GM19239 (cell line): ENCODE results near the gene NTHL1.
"Not testable (repeated sequence)": the region's sequence is repeated elsewhere in the genome, so short reads cannot be mapped to it uniquely, and the experiment has no call there.

Experiments used
- DNase-seq: peaks from one replicate; pipeline ENCODE4 v3.0.0; 2011; ENCODE audit warnings: low spot score; ENCODE audit not compliant: insufficient read length
- FAIRE-seq: peaks from 2 replicates; lab custom pipeline; 2011; peaks lifted over from hg19 to GRCh38; lab: Jason Lieb, UNC

Gene NTHL1

DNA sequence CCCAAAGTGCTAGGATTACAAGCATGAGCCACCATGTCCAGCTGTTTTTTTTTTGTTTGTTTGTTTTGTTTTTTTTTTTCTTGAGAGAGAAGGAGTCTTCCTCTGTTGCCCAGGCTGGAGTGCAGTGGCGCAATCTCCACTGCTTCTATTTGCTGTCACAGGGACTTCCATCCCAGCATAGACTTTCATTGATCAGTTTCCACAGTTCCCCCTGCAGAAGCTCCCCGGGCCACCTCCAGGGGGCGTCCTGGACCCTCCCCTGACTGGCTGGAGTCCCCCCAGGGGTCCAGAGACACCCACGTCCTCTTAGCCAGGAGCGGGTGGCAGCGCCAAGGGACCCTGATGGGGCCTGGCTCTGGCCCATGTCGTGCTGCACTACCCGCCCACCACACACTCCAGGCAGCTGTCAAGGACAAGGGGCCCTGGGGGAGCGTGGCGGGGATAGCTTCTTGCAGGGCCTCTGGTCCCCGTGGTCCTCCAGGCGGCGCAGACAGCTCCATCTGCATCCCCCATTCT lies 31.2 kb downstream of the NTHL1 start:
- FAIRE-seq = no peak
- DNase-seq = no peak

DNA sequence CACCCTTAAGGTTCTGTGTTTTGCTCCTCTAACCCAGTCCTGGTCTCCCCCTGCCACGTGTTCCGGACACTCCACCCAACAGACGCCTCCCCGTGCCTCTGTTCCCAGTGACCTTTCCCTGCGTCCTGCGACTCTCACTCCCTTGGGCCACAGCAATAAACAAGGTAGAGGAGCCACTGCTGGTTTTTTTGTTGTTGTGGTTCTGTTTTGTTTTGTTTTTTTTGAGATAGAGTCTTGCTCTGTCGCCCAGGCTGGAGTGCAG lies 31.8 kb downstream of the NTHL1 start:
- FAIRE-seq (no peak), DNase-seq (no peak)

DNA sequence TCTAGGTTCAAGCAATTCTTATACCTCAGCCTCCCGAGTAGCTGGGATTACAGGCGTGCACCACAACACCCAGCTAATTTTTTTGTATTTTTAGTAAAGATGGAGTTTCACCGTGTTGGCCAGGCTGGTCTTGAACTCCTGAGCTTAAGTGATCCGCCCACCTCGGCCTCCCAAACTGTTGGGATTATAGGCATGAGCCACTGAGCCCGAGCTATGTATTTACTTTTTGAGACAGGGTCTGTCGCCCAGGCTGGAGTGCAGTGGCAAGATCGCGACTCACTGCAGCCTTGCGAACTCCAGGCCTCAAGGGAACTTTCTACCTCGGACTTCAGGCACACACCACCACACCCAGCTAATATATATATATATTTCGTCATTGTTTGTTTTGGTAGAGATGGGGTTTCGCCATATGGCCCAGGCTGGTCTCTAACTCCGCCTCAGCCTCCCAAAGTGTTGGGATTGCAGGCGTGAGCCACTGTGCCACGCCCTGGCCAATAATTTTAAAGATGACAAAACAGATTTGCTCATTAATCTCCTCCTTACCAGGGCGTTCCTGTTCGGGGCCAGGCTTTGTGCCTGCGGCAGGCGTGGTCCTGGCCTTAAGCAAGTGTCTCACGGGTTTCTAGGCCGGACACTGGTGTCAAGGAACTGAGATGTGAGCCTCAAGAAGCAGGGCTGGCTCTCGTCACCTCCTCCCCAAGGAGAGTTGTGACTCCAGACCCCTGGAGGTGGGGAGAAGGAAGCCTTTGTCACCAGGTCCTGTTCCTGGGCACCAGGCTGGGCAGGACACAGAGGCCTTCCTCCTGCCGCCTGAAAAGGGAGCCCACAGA lies 32.3 kb downstream of the NTHL1 start:
- FAIRE-seq (no peak), DNase-seq (no peak)

DNA sequence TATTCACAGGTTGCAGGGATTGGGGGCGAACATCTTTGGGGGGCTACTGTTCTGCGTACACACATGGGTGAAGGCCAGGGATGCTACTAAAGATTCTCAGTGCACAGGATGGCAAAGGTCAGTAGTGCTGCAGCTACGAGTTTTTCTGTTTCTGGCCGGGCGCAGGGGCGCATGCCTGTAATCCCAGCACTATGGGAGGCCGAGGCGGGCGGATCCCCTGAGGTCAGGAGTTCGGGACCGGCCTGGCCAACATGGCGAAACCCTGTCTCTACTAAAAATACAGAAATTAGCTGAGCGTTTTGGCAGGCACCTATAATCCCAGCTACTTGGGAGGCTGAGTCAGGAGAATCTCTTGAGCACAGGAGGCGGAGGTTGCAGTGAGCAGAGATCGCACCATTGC lies 34.1 kb downstream of the NTHL1 start:
- no peak for FAIRE-seq
- DNase-seq = no peak

DNA sequence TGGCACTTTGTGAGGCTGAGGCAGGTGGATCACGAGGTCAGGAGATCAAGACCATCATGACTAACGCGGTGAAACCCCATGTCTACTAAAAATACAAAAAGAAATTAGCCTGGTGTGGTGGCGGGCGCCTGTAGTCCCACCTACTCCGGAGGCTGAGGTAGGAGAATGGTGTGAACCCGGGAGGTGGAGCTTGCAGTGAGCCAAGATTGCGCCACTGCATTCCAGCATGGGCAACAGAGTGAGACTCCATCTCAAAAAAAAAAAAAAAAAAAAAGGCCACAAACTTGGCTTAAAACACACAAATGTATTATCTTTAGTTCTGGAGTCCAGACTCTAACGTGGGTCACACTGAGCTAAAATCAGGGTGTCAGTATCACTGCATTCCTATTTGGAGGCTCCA lies 35.9 kb downstream of the NTHL1 start:
- FAIRE-seq, DNase-seq: not testable (repeated sequence)

DNA sequence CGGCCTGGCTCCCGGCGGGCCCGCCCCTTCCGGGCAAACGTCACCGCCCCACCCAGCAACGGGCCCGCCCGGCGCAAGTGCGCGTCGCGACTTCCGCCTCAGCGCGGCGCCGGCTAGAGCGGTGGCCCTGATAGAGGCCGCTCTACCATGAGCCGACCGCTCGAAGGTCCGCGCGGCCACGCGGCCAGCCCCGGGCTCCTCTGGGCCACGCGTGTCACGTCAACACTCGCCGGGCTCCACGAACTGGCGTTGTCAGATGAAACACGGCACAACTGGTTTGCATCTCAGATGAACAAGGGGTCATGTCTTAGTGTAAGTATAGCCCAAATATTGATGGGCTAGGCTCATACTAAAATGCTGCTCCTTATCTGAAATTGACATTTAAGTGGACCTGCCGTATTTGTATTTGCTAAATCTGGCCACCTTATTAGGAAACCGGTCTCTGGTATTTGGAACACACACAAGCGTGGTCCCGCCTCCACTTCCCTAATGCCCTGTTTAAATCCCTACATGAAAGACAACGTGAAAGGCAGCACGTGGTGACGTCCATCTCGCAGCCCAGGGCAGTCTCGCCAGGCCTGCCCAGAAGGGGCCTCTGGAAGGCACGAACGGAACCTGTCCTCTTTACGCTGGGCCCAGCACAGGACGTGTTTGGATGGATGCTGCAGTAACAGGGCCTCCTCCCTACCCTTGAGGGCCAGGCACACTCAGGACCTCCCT lies 37.7 kb downstream of the NTHL1 start, which contains the start of gene ZNF598:
ZNF598 (minus strand) TSS at position 31 of the 720 bp plus-strand sequence.
- DNase-seq (peak; percentile 96), FAIRE-seq (peak; percentile 82)

DNA sequence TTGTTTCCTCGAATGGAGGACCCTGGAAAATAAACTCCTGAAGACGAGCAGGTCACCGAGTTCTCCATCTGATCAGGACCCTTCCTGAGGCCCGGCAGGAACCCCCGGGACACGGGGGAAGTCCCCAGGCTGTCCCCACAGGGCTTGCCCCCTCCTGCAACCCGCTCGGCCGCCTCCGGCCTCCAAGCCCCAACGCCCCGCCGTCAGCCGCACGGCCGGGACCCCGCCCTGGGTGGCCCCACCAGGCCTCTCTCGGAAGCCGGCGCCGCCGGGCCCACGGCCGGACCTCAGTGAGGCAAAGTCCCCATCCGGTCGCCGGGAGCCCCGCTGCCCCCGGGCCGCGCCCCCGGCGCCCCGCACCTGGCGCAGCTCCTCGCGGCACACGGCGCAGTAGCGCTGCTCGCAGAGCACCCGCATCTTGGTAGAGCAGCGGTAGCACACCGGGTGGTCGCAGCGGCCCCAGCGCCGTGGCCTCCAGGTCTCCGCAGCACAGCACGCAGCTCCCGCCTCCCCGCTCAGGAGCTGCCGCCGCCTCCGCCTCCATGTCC lies 38.4 kb downstream of the NTHL1 start:
- FAIRE-seq = no peak
- DNase-seq = no peak

DNA sequence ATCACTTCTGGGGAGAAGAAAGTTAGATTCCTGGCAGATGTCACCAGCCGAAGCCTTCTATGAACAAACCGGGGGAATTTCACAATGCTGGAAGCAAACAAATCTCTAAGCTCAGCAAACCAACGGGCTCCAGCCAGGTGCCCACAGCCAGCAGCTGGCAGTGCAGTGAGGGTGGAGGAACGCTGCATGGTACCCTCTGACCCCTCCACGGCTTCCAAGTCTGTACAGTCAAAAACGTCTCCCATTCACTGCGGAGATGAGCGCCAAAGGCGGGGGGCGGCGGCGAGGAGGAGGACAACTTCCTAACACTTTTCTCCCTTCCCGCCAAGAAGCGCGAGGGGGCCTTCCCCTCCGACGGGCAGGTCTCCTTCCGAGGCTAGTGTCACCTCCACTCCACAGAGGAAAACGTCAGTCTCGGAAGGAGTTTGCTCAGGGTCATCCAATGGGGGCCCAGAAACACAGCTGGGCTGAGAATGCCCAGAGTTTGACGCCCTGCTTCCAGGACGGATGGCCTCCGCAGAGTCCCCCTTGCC lies 38.9 kb downstream of the NTHL1 start:
- DNase-seq (no peak), FAIRE-seq (no peak)

DNA sequence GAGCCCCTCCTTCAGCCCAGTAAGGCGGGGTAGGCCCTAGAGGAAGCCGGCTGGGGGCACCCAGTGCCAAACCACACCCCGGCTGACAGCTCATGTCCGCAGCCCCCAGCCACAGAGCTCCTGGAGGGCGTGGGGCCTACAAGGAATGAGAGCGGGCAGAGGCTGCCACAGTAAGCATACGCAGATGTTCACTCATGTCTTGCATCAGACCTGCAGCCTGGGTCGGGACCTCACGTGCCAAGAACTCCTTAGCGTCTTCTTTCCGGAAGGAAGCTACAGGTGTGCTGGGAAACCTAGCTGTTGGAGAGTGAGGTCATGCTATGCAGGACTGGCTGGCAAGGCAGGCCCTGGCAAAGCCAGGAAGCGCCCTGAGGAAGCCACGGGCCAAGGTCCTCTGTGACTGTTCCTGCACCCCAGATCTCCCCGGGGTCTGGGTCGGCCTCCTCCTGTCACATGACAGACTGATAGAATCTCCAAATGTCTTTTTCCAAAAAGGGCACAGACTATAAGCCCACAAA lies 39.6 kb downstream of the NTHL1 start:
- DNase-seq (no peak), FAIRE-seq (no peak)

DNA sequence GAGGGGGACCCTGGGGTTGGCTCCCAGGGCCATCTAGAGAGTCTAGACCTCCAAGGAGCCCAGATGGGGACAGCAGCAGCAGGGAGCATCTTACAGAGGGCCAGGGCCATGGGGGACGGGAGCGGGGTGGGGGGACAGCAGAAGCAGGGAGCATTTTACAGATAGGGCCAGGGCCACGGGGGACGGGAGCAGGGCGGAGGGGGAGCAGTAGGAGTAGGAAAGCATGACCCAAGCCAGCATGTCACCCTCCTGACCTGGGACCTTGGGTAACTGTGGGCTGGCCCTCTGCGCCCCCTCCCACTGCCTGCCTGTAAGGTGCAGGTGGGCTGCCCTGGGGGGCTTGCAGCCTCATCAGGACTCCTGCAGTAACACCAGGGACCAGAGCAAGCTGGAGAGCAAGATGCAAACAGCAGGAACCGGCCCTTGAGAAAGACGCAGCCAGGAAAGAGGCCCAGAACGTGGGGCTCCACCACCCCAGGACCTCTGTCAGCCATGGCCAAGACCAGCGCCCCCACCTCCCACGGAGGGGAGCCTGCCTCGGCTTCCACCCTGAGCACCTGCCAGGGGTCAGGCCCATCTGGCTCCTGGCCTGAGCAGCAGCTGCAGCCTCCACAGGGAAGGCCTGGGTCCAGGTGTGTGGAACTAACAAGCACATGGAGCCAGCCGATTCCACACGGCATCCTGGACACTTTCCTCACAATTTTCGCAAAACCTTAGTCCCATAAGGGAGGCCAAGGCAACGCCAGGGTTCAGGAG lies 40.4 kb downstream of the NTHL1 start:
- DNase-seq = no peak
- FAIRE-seq = no peak

DNA sequence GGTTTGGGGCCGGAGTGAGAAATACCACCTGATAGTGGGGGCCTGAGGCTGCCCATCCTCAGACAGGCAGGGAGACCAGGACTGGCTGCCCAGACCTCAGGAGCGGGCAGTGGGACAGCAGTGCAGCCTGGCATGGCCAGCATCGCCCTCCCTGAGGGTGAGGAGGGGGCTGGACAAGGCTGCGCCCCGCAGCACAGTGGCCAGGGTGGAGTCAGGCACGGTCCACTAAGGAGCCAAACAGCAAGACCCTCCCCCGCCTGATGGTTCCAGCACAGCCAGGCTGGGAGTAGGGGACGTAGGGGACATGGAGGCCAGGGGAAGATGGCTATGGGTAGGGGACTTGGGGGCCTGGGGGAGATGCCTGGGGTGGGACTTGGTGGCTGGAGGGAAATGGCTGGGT lies 41.3 kb downstream of the NTHL1 start:
- no peak for FAIRE-seq
- DNase-seq = no peak

DNA sequence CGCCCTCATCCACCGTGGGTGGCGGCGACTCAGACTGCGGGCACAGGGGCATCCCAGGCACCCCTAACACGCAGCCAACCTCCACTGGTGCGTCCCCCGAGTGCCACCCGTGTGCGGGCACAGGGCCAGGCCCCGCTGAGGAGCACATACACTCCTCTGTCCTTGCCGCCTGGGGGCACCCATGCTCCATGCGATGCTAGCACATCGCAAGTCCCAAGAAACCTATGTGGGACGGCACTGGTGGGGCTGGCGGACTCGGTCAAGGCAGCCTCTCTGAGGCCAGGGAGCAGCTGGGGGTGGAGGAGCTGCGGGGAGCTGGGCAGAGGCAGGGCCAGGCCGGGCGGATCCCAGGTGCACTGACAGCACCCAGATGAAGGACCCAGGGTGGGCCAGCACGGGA lies 42.0 kb downstream of the NTHL1 start:
- FAIRE-seq = no peak
- DNase-seq = no peak

DNA sequence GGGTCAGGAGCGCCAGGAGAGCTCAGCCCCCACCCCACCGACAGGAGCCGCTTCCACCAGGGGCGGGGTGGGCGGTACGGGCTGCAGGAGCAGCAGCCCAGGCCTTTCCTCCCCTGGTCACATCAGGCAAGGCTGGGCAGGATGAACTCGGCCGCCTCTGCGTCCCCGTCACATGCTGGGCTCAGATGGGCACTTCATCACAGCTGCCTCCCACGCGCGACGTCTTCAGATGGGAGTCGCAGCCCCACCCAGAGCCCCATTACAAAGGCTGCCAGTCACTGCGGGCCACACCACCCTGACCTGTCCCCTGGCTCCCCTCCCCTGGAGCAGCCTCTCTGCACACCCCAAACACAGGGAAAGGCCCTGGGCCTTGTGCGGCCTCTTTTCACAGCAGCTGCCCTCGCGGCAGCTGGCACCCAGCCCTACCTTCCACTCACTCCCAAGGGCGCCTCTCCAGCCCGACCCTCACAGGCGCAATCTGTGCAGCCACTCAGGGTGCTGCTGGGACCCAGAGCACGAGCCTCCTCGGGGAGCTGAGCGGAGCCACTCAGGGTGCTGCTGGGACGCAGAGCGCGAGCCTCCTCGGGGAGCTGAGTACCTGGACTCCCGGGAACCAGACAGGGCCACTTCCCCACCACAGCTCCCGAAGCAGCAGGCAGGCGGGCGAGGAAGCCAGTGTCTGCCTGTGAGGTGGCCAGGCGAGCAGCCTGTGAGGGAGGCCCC lies 42.7 kb downstream of the NTHL1 start:
- no peak for DNase-seq
- no peak for FAIRE-seq

DNA sequence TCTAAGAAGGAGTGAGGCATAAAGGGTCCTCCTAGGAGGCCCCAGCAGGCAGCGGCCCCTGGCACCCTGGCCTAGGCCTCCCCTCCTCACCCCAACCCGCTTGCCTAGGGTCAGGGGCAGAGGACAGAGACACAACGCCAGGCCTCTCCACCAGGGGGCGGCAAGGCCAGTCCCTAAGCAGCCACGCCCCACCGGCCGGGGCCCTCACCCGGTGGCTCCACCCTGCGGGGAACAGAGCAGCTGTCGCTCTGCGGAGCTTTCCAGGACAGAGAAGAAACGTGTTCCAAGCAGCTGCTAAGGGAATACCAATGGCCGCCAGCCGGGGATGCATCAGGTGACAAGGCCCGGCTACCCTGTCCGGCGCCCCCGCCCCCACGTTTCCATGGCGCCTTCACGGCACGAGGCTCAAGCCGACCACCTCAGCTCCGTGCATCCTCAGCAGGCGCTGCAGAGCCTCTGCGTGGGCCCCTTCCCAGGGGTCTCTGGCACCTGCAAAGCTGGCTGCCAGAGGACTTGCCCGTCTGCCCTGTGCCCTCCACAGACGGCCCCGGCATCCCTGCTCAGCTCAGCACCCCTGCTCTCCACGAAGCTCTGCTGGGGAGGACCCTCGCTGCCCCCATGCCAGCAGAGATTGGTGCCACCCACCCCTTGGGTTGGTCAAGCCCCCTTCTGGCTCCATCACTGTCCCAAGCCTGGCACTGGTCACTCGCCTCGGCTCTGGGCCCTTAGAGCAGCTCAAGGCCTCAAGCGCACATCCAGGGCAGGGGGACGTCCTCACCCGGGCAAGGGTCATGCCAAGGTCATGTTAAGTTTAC lies 43.6 kb downstream of the NTHL1 start:
- DNase-seq (peak; percentile 99), FAIRE-seq (peak; percentile 97)

DNA sequence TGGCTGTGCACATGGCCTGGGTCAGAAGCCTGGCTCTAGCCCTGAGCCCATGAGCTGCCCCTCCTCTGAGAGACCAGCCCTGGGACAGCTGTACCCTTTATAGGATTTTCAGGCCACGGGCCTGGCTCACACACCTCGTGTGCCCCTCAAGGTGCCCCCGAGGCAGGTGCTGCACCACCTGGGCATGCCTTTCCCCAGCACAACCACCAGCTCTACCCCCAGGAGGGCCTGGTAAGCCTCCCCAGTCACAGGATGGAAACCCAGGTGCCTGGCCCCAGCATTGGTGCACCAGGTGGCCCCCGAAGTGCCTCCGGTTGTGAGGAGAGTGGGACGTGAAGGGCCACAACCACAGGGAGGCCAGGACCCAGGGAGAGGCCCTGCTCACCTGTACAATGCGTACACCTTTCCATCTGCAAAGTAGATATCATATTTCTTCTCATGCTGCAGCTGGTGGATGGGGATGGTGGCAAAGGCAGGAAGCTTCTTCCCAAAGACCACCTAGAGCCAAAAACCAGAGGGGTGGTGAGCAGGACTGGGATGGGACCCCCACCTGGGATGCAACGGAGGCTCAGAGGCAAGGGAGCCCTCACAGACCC lies 44.3 kb downstream of the NTHL1 start:
- DNase-seq = no peak
- no peak for FAIRE-seq

DNA sequence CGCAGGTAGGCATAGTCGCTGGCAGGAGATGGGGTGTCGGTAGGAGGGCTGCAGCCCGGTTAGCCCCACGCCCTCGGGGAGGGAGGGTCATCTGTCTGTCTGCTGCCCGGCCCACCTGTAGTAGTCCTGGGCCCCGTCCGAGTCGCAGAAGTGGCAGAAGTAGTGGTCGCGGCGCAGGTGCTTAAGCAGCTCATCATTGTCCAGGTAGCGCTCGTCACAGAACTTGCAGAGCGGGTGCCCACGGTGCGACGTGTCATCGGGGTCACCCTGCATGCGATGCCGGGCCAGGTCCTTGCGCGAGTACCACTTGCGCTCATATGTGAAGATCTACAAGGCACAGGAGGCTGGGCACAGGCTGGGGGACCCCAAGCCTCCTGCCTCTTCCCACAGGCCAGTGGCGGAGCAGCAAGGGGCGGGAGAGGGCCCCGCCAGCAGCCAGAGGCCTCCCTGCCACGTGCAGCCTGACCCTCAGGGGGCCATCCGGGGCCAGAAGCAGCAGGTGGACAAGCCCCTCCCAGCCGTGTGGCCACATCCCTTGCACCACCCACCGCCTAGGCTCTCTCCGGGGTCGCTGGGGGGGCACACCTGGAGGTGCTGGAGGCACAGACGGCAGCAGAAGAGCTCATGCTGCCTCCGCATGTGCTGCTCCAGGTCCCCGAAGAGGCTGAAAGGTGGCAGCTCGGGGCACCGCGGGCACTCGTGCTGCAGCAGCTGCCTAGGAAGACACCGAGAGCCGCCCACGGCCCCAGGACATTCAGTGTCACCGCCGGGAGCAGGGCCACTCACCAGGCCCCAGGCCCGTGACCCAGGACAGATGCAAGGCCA lies 45.0 kb downstream of the NTHL1 start:
- FAIRE-seq = no peak
- no peak for DNase-seq
